Measurements from ENCODE around the gene STMN1. TPM values are rescaled to one million over a fixed set of nuclear protein-coding genes. Genes with fewer than 3 reads are reported as not detected.

STMN1 gene
- total and polyA plus RNA-seq, 9 of the 15 experiments (the other 6 are each of a cell fraction or from before 2014, with no cell fraction given), result 269 to 2,153 (median 595) TPM

- TF ChIP-seq MTA2 (IDR thresholded peaks at IDR 0.05; ENCODE audit: low read depth) (no peak), RCOR1 (IDR thresholded peaks at IDR 0.05; ENCODE audit: borderline replicate concordance in 1 of 2, low read depth in 2 of 2, low read length in 2 of 2) (peak in 1 of 2 experiments; percentile 70; a peak in 1 of 4 replicates), UBTF (IDR thresholded peaks at IDR 0.05; ENCODE audit: borderline replicate concordance in 1 of 2, low read depth in 2 of 2, low read length in 2 of 2) (no peak), HES1 (IDR thresholded peaks at IDR 0.05; ENCODE audit: low read depth) (peak; percentile 23; the same call in 1 of the 2 replicates), SMARCC2 (IDR thresholded peaks at IDR 0.05; ENCODE audit: low read depth) (peak; percentile 63; the same call in 1 of the 2 replicates), CBFA2T3 (IDR thresholded peaks at IDR 0.05) (peak; percentile 41; the same call in 1 of the 2 replicates), VEZF1 (CRISPR knock-in tag; IDR thresholded peaks at IDR 0.05) (peak; percentile 20; the same call in 1 of the 2 replicates), TEAD4 (IDR thresholded peaks at IDR 0.05; ENCODE audit: low read length) (peak; percentile 75; the same call in 1 of the 2 replicates), TEAD4 (CRISPR knock-in tag; IDR thresholded peaks at IDR 0.05; ENCODE audit: borderline replicate concordance) (no peak)
These were observed 18.2 kb upstream of the STMN1 start (continued) for GRCh38 chr1:25924454-25924853.
